GM13977 (cell line): ENCODE measurements around the gene ATP2B3.

Source experiments
- DNase-seq: peaks from one replicate; pipeline ENCODE4 v3.0.0; 2012; ENCODE audit warnings: low spot score
- CTCF ChIP-seq: IDR thresholded peaks from 2 replicates; pipeline ENCODE4 v1.5.1; 2012; ENCODE audit warnings: mild to moderate bottlenecking, control low read depth; ENCODE audit not compliant: insufficient read depth; ENCODE audit errors: extremely low read depth, missing control alignments
- in situ Hi-C: fragments of 300-500 bp; cut with MboI; formaldehyde crosslinking; loops from one replicate; pipeline ENCODE4 v1.12.0; 2022; ENCODE audit warnings: low sequenced_read_pairs, low pct_unique_long_range_greater_than_20kb, mixed read lengths, inconsistent platforms; ENCODE audit not compliant: unreplicated experiment

The ATP2B3 gene

DNA sequence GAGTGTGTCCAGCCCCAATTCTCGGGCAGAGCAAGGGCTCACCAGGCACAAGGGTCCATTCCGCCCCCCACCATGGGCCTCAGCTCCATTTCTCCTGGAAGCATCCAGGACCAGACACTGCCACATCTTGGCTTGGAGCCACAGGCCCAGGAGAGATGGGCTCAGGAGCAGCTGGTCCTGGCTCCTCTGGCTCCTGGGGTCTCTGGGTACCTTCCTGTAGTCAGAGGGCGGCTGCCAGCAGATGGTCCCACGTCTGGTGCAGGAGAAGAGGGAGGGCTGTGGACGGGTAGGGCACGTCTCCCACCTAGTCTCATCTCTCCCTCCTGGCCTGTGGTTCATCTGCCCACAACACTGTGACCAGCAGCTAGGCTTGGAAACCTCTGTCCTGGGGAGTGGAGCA is 8.0 kb downstream of the ATP2B3 start:
- no peak for TF ChIP-seq CTCF
- no peak for DNase-seq
- in situ Hi-C loops, result no loop called here

DNA sequence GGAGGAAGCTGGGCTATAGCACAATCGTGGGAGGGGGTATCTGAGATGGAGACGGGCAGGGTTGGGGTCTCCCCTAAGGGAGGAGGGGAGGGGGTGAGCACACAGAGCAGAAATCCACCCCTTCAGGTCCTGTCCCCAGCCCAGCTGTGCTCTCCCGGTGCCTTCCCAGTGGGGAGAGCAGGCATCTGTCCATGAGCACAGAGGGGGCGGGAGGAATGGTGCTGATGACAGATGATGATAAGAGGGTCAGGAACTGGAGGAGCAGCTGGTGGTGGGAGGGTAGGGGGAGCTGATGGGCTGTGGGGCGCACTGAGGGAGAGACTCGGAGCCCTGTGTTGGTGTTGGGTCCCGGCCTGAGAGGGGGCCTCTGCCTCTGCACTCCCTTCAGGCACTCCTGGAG is 8.6 kb downstream of the ATP2B3 start:
- TF ChIP-seq CTCF, result no peak
- DNase-seq, result no peak
- in situ Hi-C loops, result no loop called here

GRCh38 chrX:153526801-153527200 is 9.4 kb downstream of the ATP2B3 start:
- TF ChIP-seq CTCF, result no peak
- in situ Hi-C loops, result no loop called here
- no peak for DNase-seq

DNA sequence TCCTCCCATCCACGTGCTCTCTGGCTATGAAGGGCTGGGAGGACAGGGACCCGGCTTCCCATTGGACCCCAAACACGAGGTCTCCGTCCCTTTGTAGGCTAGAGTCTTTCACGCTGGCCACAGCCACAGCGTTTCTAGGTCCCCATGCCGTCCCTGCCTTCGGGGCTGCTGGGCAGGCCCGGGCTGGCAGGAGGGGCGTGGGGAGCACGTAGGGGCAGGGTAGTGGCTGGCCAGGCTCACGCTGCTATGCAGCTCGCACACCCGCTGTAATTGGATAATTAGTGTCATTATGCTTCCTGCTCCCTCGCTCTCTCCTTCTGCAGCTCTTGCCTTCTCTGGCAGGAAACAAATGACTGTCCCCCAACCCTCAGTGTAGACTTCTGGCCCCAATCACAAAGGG is 9.8 kb downstream of the ATP2B3 start:
- DNase-seq, result no peak
- no peak for TF ChIP-seq CTCF
- in situ Hi-C loops, result no loop called here

GRCh38 chrX:153530411-153531129 is 13.1 kb downstream of the ATP2B3 start:
- in situ Hi-C loops, result no loop called here
- DNase-seq, result no peak
- TF ChIP-seq CTCF, result no peak

DNA sequence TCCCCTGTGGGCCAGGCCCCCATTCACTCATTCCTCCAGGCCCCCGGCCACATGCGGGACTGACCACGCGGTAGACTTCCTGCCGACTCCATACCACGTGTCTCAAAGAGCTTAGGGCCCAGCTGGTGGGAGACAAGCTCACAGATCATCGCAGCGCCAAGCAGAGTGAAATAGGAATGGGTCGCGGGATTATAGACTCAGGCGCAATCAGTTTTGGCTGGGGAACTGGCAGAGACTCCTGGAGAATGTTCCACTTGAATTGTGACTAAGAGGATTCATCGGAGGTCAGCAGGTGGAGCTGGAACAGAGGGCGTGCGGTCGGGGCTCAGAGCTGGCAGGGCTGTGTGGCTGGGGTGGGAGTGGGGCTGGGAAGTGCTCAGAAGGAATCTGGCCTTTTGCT is 15.6 kb downstream of the ATP2B3 start:
- DNase-seq, result no peak
- in situ Hi-C loops, result no loop called here
- no peak for TF ChIP-seq CTCF
